Measurements from ENCODE around the gene DTD1. TPM values are rescaled to one million over a fixed set of nuclear protein-coding genes. Genes with fewer than 3 reads are reported as not detected.

DTD1 gene
- total RNA-seq, 4 donors from 2014 or later = 20.6 to 35.7 (median 26.7) TPM

GRCh38 chr20:18698735-18699380, 111.0 kb downstream of the DTD1 start:
- no peak for ATAC-seq (ENCODE audit: low FRiP score)
- TF ChIP-seq CTCF (IDR thresholded peaks at IDR 0.05) = no peak
- no peak for DNase-seq (ENCODE audit: low spot score)

GRCh38 chr20:18701969-18702368, 114.1 kb downstream of the DTD1 start:
- no peak for ATAC-seq (ENCODE audit: low FRiP score)
- no peak for DNase-seq (ENCODE audit: low spot score)
- no peak for TF ChIP-seq CTCF (IDR thresholded peaks at IDR 0.05)

- no peak for TF ChIP-seq CTCF (IDR thresholded peaks at IDR 0.05)
- ATAC-seq (ENCODE audit: low FRiP score) (no peak), DNase-seq (ENCODE audit: low spot score) (no peak)
These were observed 114.9 kb downstream of the DTD1 start for GRCh38 chr20:18702736-18703135.

- DNase-seq (ENCODE audit: low spot score) = no peak
- no peak for TF ChIP-seq CTCF (IDR thresholded peaks at IDR 0.05)
- no peak for ATAC-seq (ENCODE audit: low FRiP score)
These were observed 117.6 kb downstream of the DTD1 start for GRCh38 chr20:18705490-18705889.

GRCh38 chr20:18705910-18706309, 118.1 kb downstream of the DTD1 start:
- DNase-seq (ENCODE audit: low spot score) = no peak
- TF ChIP-seq CTCF (IDR thresholded peaks at IDR 0.05) = no peak
- no peak for ATAC-seq (ENCODE audit: low FRiP score)

DNA sequence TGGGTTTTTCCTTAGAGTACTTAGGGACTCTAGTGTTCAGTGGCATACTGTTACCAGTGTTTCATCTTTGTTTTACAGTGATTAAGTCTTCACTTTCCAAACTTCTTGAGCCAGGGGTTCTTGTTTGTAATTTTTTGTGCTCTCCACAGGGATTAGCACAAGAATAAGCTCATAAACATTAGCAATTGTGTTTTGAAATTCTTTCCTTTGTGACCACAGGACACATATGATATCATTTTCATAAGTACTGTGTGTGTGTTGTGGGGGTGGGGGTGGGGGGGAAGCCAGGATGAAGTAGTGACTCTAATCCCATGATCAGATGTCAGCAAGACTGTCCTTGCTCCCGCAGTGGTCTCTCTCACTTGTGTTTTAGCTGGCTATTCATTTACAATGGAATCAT, 124.3 kb downstream of the DTD1 start:
- ATAC-seq (ENCODE audit: low FRiP score) (no peak), DNase-seq (ENCODE audit: low spot score) (no peak)
- TF ChIP-seq CTCF (IDR thresholded peaks at IDR 0.05) = no peak

DNA sequence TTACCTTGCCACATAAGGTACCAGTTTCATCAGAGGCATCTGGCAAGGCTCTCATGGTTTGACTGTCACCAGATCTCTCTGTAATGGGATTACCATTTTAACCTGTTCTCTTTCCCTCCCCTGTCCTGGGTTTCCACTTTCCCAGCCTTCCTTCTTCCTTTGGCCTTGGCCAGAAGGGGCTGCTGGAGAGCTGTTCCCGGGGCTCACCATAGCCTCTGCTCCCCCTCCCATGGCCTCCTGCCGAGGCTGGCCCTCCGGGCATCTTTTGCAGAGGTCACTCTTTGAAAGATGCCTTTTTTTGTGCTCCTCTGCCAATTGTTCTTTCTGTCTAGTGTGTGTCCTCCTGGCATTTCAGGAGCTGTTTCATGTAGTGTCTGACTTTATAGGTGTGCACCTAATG, 125.0 kb downstream of the DTD1 start:
- ATAC-seq (ENCODE audit: low FRiP score) (no peak), DNase-seq (ENCODE audit: low spot score) (no peak)
- no peak for TF ChIP-seq CTCF (IDR thresholded peaks at IDR 0.05)

Data from omental fat pad (tissue), 4 donors.